Rectal smooth muscle tissue (tissue), 1 donor: ENCODE measurements around the gene USHBP1.

ENCODE experiments used
- H3K27ac ChIP-seq: one replicate; pipeline ENCODE4 v1.7.0; 2013; ENCODE audit warnings: low read depth, low read length, inconsistent platforms
- H3K27me3 ChIP-seq: one replicate; pipeline ENCODE4 v1.7.0; 2013; ENCODE audit warnings: low read length; ENCODE audit not compliant: control insufficient read depth, insufficient read depth
- H3K36me3 ChIP-seq: one replicate; pipeline ENCODE4 v1.7.0; 2013; ENCODE audit warnings: low read length; ENCODE audit not compliant: control insufficient read depth, insufficient read depth
- H3K4me1 ChIP-seq: one replicate; pipeline ENCODE4 v1.7.0; 2013; ENCODE audit warnings: low read length; ENCODE audit not compliant: control insufficient read depth, insufficient read depth
- H3K4me3 ChIP-seq: one replicate; pipeline ENCODE4 v1.7.0; 2013; ENCODE audit warnings: low read length
- H3K9ac ChIP-seq: one replicate; pipeline ENCODE4 v1.7.0; 2013; ENCODE audit warnings: low read length

Gene USHBP1, protein sequence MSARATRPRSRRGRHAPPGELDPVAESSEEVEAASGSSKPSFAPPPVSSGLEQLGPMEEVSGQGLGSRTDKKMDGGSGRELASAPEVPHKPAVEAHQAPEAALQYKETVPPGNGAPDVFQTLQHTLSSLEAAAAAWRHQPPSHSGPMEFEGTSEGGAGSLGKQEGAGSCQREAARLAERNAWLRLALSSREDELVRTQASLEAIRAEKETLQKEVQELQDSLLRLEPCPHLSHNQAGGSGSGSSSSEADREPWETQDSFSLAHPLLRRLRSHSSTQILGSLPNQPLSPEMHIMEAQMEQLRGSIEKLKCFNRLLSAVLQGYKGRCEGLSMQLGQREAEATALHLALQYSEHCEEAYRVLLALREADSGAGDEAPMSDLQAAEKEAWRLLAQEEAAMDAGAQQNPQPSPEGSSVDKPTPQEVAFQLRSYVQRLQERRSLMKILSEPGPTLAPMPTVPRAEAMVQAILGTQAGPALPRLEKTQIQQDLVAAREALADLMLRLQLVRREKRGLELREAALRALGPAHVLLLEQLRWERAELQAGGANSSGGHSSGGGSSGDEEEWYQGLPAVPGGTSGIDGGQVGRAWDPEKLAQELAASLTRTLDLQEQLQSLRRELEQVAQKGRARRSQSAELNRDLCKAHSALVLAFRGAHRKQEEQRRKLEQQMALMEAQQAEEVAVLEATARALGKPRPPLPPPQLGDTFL

GRCh38 chr19:17264641-17264979, at the start of gene USHBP1:
Gene USHBP1, minus strand, starts transcription at chr19:17264745. Its CDS starts 446 bp downstream, at chr19:17264299.
- no peaks in the 10 kb centered on the region for H3K27me3 ChIP-seq
- no peaks in the 10 kb centered on the region for H3K36me3 ChIP-seq
- peaks cover 6% of the 10 kb centered on the region for H3K4me1 ChIP-seq
- peak within 1 kb of the TSS; percentile 10 for H3K4me3 ChIP-seq
- no peak within 1 kb of the TSS for H3K27ac ChIP-seq
- H3K9ac ChIP-seq, result no peak within 1 kb of the TSS

GRCh38 chr19:17314007-17314593, 49.6 kb upstream of the USHBP1 start:
- H3K4me1 ChIP-seq, result peaks cover 6% of the 10 kb centered on the region
- peaks cover 19% of the 10 kb centered on the region for H3K36me3 ChIP-seq
- H3K9ac ChIP-seq, result no peak overlapping the region
- no peak overlapping the region for H3K27ac ChIP-seq
- H3K27me3 ChIP-seq, result no peaks in the 10 kb centered on the region
- no peak overlapping the region for H3K4me3 ChIP-seq

DNA sequence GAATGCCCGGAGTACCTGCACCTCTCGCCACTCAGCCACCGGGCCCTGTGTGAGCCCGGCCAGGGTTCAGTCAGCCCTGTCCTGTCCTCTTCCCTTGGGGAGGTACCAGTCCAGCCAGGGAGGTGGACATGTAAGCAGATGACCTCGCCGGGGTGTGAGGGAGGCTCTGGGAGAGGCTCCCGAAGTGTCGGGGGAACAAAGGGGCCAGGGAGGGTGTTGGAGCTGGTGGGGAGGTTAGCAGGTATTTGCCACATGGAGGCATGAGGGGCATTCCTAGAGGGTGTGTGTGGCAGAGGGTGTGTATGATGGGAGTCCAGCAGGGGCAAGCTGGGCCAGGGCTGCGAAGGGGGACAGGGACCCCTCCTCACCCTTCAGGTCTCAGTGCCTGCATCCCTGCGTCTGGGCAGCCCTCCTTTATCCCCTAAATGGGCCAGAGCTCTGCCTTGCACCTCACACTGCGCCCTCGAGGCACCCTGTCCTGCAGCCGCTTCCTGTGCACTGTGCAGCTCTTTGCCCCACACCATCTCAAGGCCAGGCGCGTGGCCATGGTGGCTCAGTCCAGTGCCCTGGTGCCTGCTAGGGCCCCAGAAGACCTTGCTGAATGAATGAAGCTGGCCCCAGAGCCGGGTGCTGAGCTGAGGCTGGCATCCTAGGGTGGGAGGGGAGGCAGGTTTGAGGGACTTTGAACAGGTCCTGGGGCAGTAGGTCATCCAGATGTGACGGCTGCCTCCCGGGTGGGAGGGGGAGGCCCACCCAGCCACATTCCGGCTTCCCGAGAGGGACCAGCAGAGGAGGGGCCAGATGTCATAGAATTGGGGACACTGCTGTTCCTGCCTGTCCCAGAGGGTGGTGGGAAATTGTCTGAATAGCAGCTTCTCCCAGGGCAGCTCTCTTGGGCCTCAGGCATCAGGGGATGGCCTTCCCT, 47.9 kb upstream of the USHBP1 start:
- Histone ChIP-seq H3K36me3 (peaks cover 19% of the 10 kb centered on the region), H3K4me1 (peaks cover 6% of the 10 kb centered on the region), H3K27me3 (no peaks in the 10 kb centered on the region), H3K9ac (no peak overlapping the region), H3K4me3 (no peak overlapping the region), H3K27ac (no peak overlapping the region)

DNA sequence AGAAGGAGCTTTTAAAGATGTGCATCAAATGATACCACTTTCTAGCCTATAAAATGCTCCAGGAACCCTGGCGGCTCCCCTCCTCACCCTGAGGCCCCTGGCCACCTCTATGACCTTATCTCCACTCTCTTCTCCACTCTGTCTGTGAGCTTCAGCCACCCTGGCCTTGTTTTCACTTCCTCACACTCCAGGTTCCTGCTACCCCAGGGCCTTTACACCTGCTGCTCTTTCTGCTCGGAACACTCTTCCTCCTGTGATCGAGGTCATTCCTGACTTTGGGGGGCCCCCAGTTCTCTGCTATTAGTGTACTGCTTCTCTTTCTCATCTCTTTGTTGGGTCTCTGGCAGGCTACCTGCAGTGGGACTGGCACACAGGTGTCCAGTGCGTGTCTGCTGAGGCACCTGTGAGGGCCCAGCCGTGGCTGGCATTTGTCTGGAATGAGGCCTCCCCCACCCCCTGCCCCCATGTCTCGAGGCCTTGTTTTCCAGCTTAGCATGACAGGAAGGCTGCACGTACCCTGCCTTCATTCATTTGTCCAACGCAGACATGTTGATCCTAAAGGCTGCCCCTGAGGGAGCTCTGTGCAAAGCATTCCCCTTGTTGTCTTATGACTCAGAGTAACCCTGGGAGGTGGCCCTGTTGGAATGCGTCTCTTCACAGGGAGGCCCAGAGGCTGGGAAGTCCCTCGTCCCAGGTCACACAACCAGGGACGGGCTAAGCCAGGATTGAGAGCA, 47.1 kb upstream of the USHBP1 start:
- no peak overlapping the region for H3K4me3 ChIP-seq
- peaks cover 19% of the 10 kb centered on the region for H3K36me3 ChIP-seq
- H3K27me3 ChIP-seq, result no peaks in the 10 kb centered on the region
- no peak overlapping the region for H3K27ac ChIP-seq
- H3K4me1 ChIP-seq, result peaks cover 6% of the 10 kb centered on the region
- H3K9ac ChIP-seq, result no peak overlapping the region

- Histone ChIP-seq H3K4me1 (peaks cover 12% of the 10 kb centered on the region), H3K9ac (no peak overlapping the region), H3K27me3 (no peaks in the 10 kb centered on the region), H3K4me3 (peak overlapping the region; percentile 86), H3K27ac (no peak overlapping the region), H3K36me3 (peaks cover 19% of the 10 kb centered on the region)
These were observed 45.5 kb upstream of the USHBP1 start for GRCh38 chr19:17309965-17310461.

GRCh38 chr19:17309198-17309964, 44.8 kb upstream of the USHBP1 start, which contains the start of gene DDA1:
Gene DDA1, plus strand, starts transcription at chr19:17309563. Its CDS starts 92 bp downstream, at chr19:17309655.
- H3K27ac ChIP-seq, result peak within 1 kb of the TSS; percentile 53
- H3K9ac ChIP-seq, result peak within 1 kb of the TSS; percentile 69
- peaks cover 14% of the 10 kb centered on the region for H3K36me3 ChIP-seq
- peaks cover 14% of the 10 kb centered on the region for H3K4me1 ChIP-seq
- H3K27me3 ChIP-seq, result no peaks in the 10 kb centered on the region
- H3K4me3 ChIP-seq, result peak within 1 kb of the TSS; percentile 86

- Histone ChIP-seq H3K27ac (no peak overlapping the region), H3K4me1 (peaks cover 19% of the 10 kb centered on the region), H3K36me3 (peaks cover 6% of the 10 kb centered on the region), H3K27me3 (no peaks in the 10 kb centered on the region), H3K4me3 (no peak overlapping the region), H3K9ac (no peak overlapping the region)
These were observed 43.4 kb upstream of the USHBP1 start for GRCh38 chr19:17307876-17308377.

GRCh38 chr19:17306285-17306714, 41.8 kb upstream of the USHBP1 start:
- peaks cover 22% of the 10 kb centered on the region for H3K4me1 ChIP-seq
- peak overlapping the region; percentile 93 for H3K4me3 ChIP-seq

GRCh38 chr19:17305517-17306284, 41.2 kb upstream of the USHBP1 start, which contains the start of gene MRPL34:
Gene MRPL34, plus strand, starts transcription at chr19:17305872. Its CDS starts 21 bp downstream, at chr19:17305893.
- Histone ChIP-seq H3K4me3 (peak within 1 kb of the TSS; percentile 93), H3K36me3 (no peaks in the 10 kb centered on the region), H3K27me3 (no peaks in the 10 kb centered on the region), H3K4me1 (peaks cover 22% of the 10 kb centered on the region), H3K9ac (peak within 1 kb of the TSS; percentile 71), H3K27ac (peak within 1 kb of the TSS; percentile 92)

More at GRCh38 chr19:17306285-17306714, 41.8 kb upstream of the USHBP1 start:
- no peaks in the 10 kb centered on the region for H3K36me3 ChIP-seq
- H3K27ac ChIP-seq, result peak overlapping the region; percentile 92
- no peaks in the 10 kb centered on the region for H3K27me3 ChIP-seq
- H3K9ac ChIP-seq, result peak overlapping the region; percentile 71

- Histone ChIP-seq H3K36me3 (no peaks in the 10 kb centered on the region), H3K27ac (peak overlapping the region; percentile 92), H3K9ac (no peak overlapping the region), H3K4me3 (peak overlapping the region; percentile 93), H3K27me3 (no peaks in the 10 kb centered on the region), H3K4me1 (peaks cover 18% of the 10 kb centered on the region)
These were observed 40.6 kb upstream of the USHBP1 start for GRCh38 chr19:17305216-17305516.
